CD4-positive, alpha-beta T cell (primary cell): Measurements from ENCODE around the gene SCGB1D1. TPM values are rescaled to one million over a fixed set of nuclear protein-coding genes. Genes with fewer than 3 reads are reported as not detected.

Source experiments
- ATAC-seq: fragments of 200-7000 bp; cut with Tn5 transposase; one replicate; pipeline ENCODE4 v1.10.0; 2022; ENCODE audit warnings: mild to moderate bottlenecking; ENCODE audit not compliant: poor library complexity
- CTCF ChIA-PET: fragments of 350-600 bp; sonication (Branson Sonifier 250); formaldehyde crosslinking; loops from one replicate; lab custom pipeline; 2021; ENCODE audit warnings: antibody characterized with exemption, inconsistent platforms; lab: Charles Lee
- POLR2A ChIA-PET: fragments of 350-600 bp; sonication (Branson Sonifier 250); formaldehyde crosslinking; loops from one replicate; lab custom pipeline; 2021; ENCODE audit warnings: antibody characterized with exemption, inconsistent platforms; lab: Charles Lee
- DNase-seq, 14 experiments: peaks; one replicate each; pipeline ENCODE4 v3.0.0-alpha.2; 2013 to 2020; ENCODE audit warnings: mixed read lengths in 2 of 14
- H3K27ac ChIP-seq, 2 donors: one replicate each; pipeline versions ENCODE4 v1.5.1 to v1.7.0; 2013; ENCODE audit warnings: low read length in 2 of 2, low read depth in 1 of 2, mild to moderate bottlenecking in 1 of 2
- H3K27me3 ChIP-seq, 2 experiments: 1 replicate in 1 of 2; 2 replicates in 1 of 2; pipeline versions ENCODE4 v1.6.1 to v1.7.0; 2013; ENCODE audit warnings: low read length in 2 of 2, control low read depth in 1 of 2, mild to moderate bottlenecking in 1 of 2, moderate library complexity in 1 of 2; ENCODE audit not compliant: insufficient read depth in 2 of 2, control insufficient read depth in 1 of 2
- H3K36me3 ChIP-seq: one replicate; pipeline ENCODE4 v1.6.1; 2013; ENCODE audit warnings: low read length, control low read depth; ENCODE audit not compliant: insufficient read depth
- H3K4me1 ChIP-seq: one replicate; pipeline ENCODE4 v1.6.1; 2013; ENCODE audit warnings: low read length, control low read depth; ENCODE audit not compliant: insufficient read depth
- H3K4me3 ChIP-seq: one replicate; pipeline ENCODE4 v1.5.1; 2013; ENCODE audit warnings: mild to moderate bottlenecking, low read length, moderate library complexity
- H3K9me3 ChIP-seq, 2 experiments: 1 replicate in 1 of 2; 2 replicates in 1 of 2; pipeline versions ENCODE4 v1.6.1 to v1.7.0; 2013; ENCODE audit warnings: low read length in 2 of 2, mild to moderate bottlenecking in 2 of 2, control low read depth in 1 of 2, moderate library complexity in 1 of 2; ENCODE audit not compliant: control insufficient read depth in 1 of 2, insufficient read depth in 1 of 2
- H3K27ac Mint-ChIP-seq: one replicate; pipeline ENCODE4 v1.8.0; 2020; ENCODE audit warnings: mixed read lengths
- H3K27me3 Mint-ChIP-seq: one replicate; pipeline ENCODE4 v1.8.0; 2021; ENCODE audit warnings: mixed read lengths
- H3K36me3 Mint-ChIP-seq: one replicate; pipeline ENCODE4 v1.8.0; 2021; ENCODE audit warnings: low read depth, mixed read lengths
- H3K4me1 Mint-ChIP-seq: one replicate; pipeline ENCODE4 v1.8.0; 2021; ENCODE audit warnings: low read depth, mixed read lengths
- H3K4me3 Mint-ChIP-seq: one replicate; pipeline ENCODE4 v1.8.0; 2020; ENCODE audit warnings: mild to moderate bottlenecking, mixed read lengths
- H3K9me3 Mint-ChIP-seq: one replicate; pipeline ENCODE4 v1.8.0; 2020; ENCODE audit warnings: mixed read lengths
- intact Hi-C, 2 experiments: fragments of 100-400 bp; cut with DNase I in 1 of 2; cut with micrococcal nuclease in 1 of 2; formaldehyde crosslinking; loops; one replicate each; pipeline versions ENCODE4 v1.15.1 to v1.9.0; 2023 to 2025; cut with DNase I, micrococcal nuclease
- total RNA-seq, 174 experiments: library from RNA in 2 of 174; stranded (reverse) in 2 of 174; gene quantifications; one replicate each; pipeline ENCODE4 v1.2.3 and lab custom pipeline; 2021 to 2026
- TF ChIP-seq, protein P1 (sequence below): fragments of 200-600 bp; IDR thresholded peaks from one replicate; pipeline ENCODE4 v1.8.0; 2022; ENCODE audit warnings: antibody characterized with exemption, mild to moderate bottlenecking

Gene SCGB1D1
- total RNA-seq, 2 experiments from 2014 or later: not detected

GRCh38 chr11:62150887-62151736 is 38.9 kb upstream of the SCGB1D1 start:
- Mint-ChIP-seq H3K27me3 (no peaks in the 10 kb centered on the region), H3K36me3 (peaks cover 63% of the 10 kb centered on the region), H3K27ac (no peak overlapping the region), H3K4me3 (no peak overlapping the region), H3K9me3 (no peaks in the 10 kb centered on the region), H3K4me1 (no peaks in the 10 kb centered on the region)
- Histone ChIP-seq H3K27ac (no peak overlapping the region), H3K27me3 (no peaks in the 10 kb centered on the region), H3K9me3 (no peaks in the 10 kb centered on the region), H3K4me3 (no peak overlapping the region), H3K4me1 (no peaks in the 10 kb centered on the region), H3K36me3 (peaks cover 58% of the 10 kb centered on the region)
- DNase-seq (no peak), ATAC-seq (no peak)
- ChIA-PET POLR2A (no interaction called here), CTCF (no interaction called here)
- TF ChIP-seq, protein P1, sequence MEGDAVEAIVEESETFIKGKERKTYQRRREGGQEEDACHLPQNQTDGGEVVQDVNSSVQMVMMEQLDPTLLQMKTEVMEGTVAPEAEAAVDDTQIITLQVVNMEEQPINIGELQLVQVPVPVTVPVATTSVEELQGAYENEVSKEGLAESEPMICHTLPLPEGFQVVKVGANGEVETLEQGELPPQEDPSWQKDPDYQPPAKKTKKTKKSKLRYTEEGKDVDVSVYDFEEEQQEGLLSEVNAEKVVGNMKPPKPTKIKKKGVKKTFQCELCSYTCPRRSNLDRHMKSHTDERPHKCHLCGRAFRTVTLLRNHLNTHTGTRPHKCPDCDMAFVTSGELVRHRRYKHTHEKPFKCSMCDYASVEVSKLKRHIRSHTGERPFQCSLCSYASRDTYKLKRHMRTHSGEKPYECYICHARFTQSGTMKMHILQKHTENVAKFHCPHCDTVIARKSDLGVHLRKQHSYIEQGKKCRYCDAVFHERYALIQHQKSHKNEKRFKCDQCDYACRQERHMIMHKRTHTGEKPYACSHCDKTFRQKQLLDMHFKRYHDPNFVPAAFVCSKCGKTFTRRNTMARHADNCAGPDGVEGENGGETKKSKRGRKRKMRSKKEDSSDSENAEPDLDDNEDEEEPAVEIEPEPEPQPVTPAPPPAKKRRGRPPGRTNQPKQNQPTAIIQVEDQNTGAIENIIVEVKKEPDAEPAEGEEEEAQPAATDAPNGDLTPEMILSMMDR: no peak
- intact Hi-C loops: no loop called here

DNA sequence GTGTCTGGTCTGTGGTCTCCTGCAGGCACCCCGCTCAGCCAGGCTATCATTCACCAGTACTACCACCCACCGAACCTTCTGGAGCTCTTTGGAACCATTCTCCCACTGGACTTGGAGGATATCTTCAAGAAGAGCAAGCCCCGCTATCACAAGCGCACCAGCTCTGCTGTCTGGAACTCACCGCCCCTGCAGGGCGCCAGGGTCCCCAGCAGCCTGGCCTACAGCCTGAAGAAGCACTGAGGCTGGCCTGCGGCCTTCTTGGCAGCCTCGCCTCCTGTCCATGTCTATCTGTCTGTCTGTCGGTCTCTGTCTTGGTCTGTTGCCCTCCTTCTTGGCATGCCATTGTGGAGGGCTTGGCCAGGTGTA is 38.3 kb upstream of the SCGB1D1 start:
- Mint-ChIP-seq H3K4me1 (no peaks in the 10 kb centered on the region), H3K9me3 (no peaks in the 10 kb centered on the region), H3K36me3 (peaks cover 57% of the 10 kb centered on the region), H3K4me3 (no peak overlapping the region), H3K27me3 (no peaks in the 10 kb centered on the region), H3K27ac (no peak overlapping the region)
- peaks cover 54% of the 10 kb centered on the region for H3K36me3 ChIP-seq
- ChIA-PET POLR2A (no interaction called here), CTCF (no interaction called here)
- H3K4me1 ChIP-seq: no peaks in the 10 kb centered on the region
- no peaks in the 10 kb centered on the region for H3K27me3 ChIP-seq
- DNase-seq (no peak), ATAC-seq (no peak)
- H3K4me3 ChIP-seq: no peak overlapping the region
- H3K9me3 ChIP-seq: no peaks in the 10 kb centered on the region
- intact Hi-C loops: no loop called here
- H3K27ac ChIP-seq: no peak overlapping the region
- TF ChIP-seq, protein P1: no peak

GRCh38 chr11:62152245-62153086 is 37.5 kb upstream of the SCGB1D1 start:
- no peak for DNase-seq

More at GRCh38 chr11:62152245-62153086, 37.5 kb upstream of the SCGB1D1 start:
- Mint-ChIP-seq H3K4me3 (no peak overlapping the region), H3K9me3 (no peaks in the 10 kb centered on the region), H3K27ac (no peak overlapping the region), H3K36me3 (peaks cover 50% of the 10 kb centered on the region), H3K27me3 (no peaks in the 10 kb centered on the region), H3K4me1 (no peaks in the 10 kb centered on the region)
- no peak for ATAC-seq
- POLR2A ChIA-PET: no interaction called here
- no peak overlapping the region for H3K4me3 ChIP-seq
- intact Hi-C loops: no loop called here
- CTCF ChIA-PET: no interaction called here
- no peaks in the 10 kb centered on the region for H3K9me3 ChIP-seq
- no peaks in the 10 kb centered on the region for H3K27me3 ChIP-seq
- no peaks in the 10 kb centered on the region for H3K4me1 ChIP-seq
- H3K36me3 ChIP-seq: peaks cover 47% of the 10 kb centered on the region
- TF ChIP-seq, protein P1: no peak
- no peak overlapping the region for H3K27ac ChIP-seq
